Heart left ventricle (tissue), 16 donors: ENCODE measurements around the gene GCDH. TPM values are rescaled to one million over a fixed set of nuclear protein-coding genes. Genes with fewer than 3 reads are reported as not detected.
A peak's percentile ranks its signal among the peaks of the same experiment; 100 is the strongest.

ENCODE experiments used
- ATAC-seq, 4 donors: fragments of 200-7000 bp; cut with Tn5 transposase; one replicate each; pipeline ENCODE4 v1.9.1; 2020 to 2022; ENCODE audit warnings: moderate library complexity in 4 of 4, mild to moderate bottlenecking in 3 of 4, moderate number of reproducible peaks in 1 of 4
- DNase-seq, 5 donors: peaks; one replicate each; pipeline ENCODE4 v3.0.0-alpha.2; 2020
- H3K27ac ChIP-seq, 12 donors: fragments of 200-600 bp; sonication (generic) in 4 of 12; one replicate each; pipeline versions ENCODE4 v1.5.0 to v1.8.0; 2016 to 2022; ENCODE audit warnings: mild to moderate bottlenecking in 2 of 12
- H3K27me3 ChIP-seq, 9 donors: fragments of 200-600 bp; sonication (generic) in 2 of 9; one replicate each; pipeline versions ENCODE4 v1.5.1 to v1.8.0; 2016 to 2022; ENCODE audit warnings: mild to moderate bottlenecking in 3 of 9
- H3K36me3 ChIP-seq, 9 donors: fragments of 200-600 bp; sonication (generic) in 2 of 9; one replicate each; pipeline versions ENCODE4 v1.5.0 to v1.8.0; 2018 to 2022; ENCODE audit warnings: mild to moderate bottlenecking in 2 of 9
- H3K4me1 ChIP-seq, 12 donors: fragments of 200-600 bp; sonication (generic) in 4 of 12; one replicate each; pipeline versions ENCODE4 v1.5.0 to v1.8.0; 2016 to 2022; ENCODE audit warnings: mild to moderate bottlenecking in 3 of 12
- H3K4me3 ChIP-seq, 12 donors: fragments of 200-600 bp; sonication (generic) in 4 of 12; one replicate each; pipeline versions ENCODE4 v1.5.0 to v1.8.0; 2017 to 2022; ENCODE audit warnings: mild to moderate bottlenecking in 9 of 12, moderate library complexity in 4 of 12
- H3K9me3 ChIP-seq, 12 donors: fragments of 200-600 bp; sonication (generic) in 4 of 12; one replicate each; pipeline versions ENCODE4 v1.5.0 to v1.8.0; 2016 to 2022; ENCODE audit warnings: mild to moderate bottlenecking in 1 of 12
- CTCF ChIP-seq, 12 donors: fragments of 200-600 bp; sonication (generic) in 4 of 12; IDR thresholded peaks; one replicate each; pipeline versions ENCODE4 v1.5.0 to v1.8.0; 2018 to 2022; ENCODE audit warnings: antibody characterized with exemption in 12 of 12, mild to moderate bottlenecking in 5 of 12
- POLR2A ChIP-seq, 2 donors: fragments of 450-650 bp; IDR thresholded peaks; one replicate each; pipeline ENCODE4 v1.6.1; 2017; ENCODE audit warnings: antibody characterized with exemption in 2 of 2, mild to moderate bottlenecking in 2 of 2, moderate library complexity in 2 of 2
- WGBS, 4 donors: extraction: QIAGEN DNeasy Blood & Tissue Kit in 2 of 4; methylation state at CpG; one replicate each; pipeline versions ENCODE4 v1.1.5 to v1.1.7; 2013 to 2018; 5-methylcytosine and 5-hydroxymethylcytosine counted together
- intact Hi-C, 10 donors: fragments of 100-400 bp; cut with DNase I; formaldehyde crosslinking; loops; one replicate each; pipeline versions ENCODE4 v1.11.1 to v1.14.2; 2022
- polyA plus RNA-seq, 2 donors: library from polyadenylated mRNA; stranded (reverse); fragments of 200-250 nt; gene quantifications; one replicate each; pipeline ENCODE4 v1.2.3, GENCODE V29; 2013
- total RNA-seq, 9 donors: library from RNA; depleted of rRNA in 2 of 9; stranded (reverse); fragments of >200 nt in 2 of 9; fragmentation: NEBNext Ultra II Directional in 3 of 9; extraction: Animal tissue kit (Norgen Biotek cat#: 25700) in 3 of 9; gene quantifications; one replicate each; pipeline versions ENCODE4 v1.1.0 to v1.2.4, GENCODE V29; 2016 to 2023
- donor health status: ischemic (EF 13 %, LVEDD 7.1; RV severe dilation, severe dysfunction).
- donor health status: healthy with polysubstance abuse.
- donor health status: DM: no; HTN: yes; CAD: no.
- donor health status: DM: no; HTN: no; CAD: no.
- donor health status: ischemic (EF 25% LVEDD 6.9; RV normal size, moderate dysfunction).
- donor health status: ischemic (EF 25% LVEDD 5.7; RV mildly dilated, moderate dysfunction).
- donor health status: healthy.
- donor health status: DM: yes; HTN: yes; CAD: no.
- donor health status: ischemic (EF 35%, LVEDD 5.7; RV mildly dilated, moderate dysfunction).
- donor health status: nonischemic (EF 11% LVEDD 7.7; RV severe dilation, severe dysfunction).
- donor health status: DM: yes; HTN: yes; CAD: no.
- donor health status: PGD.
- donor health status: ischemic (EF 29% LVEDD 5.4; RV normal size, mild dysfunction).
- donor health status: nonischemic (EF 23%, LVEDD 6.1; RV moderate dilation, normal function).

GCDH gene
- total and polyA plus RNA-seq, 11 donors = 28.7 to 107 (median 46.7) TPM

- Histone ChIP-seq H3K36me3 (peaks cover 0 to 65% (median 57%) of the 10 kb centered on the region in 9 donors), H3K4me3 (no peak overlapping the region), H3K4me1 (peaks cover 4 to 20% (median 13%) of the 10 kb centered on the region in 12 donors), H3K27me3 (no peaks in the 10 kb centered on the region), H3K9me3 (no peaks in the 10 kb centered on the region), H3K27ac (no peak overlapping the region)
- ATAC-seq = no peak
- TF ChIP-seq POLR2A (IDR thresholded peaks at IDR 0.05) (no peak), CTCF (IDR thresholded peaks at IDR 0.05) (no peak)
- DNase-seq = no peak
- WGBS, 4 donors = 91 to 93% (median 93%) methylated on average over 19 of the region's 19 CpGs
- intact Hi-C loops = loop anchor here in 1 of 10 donors (10.0 kb wide), 1 partner anchor 45 kb away; the partner anchor contains the start of genes DNASE2 and KLF1
Measured at GRCh38 chr19:12930002-12930645, 39.2 kb downstream of the GCDH start.

GRCh38 chr19:12932392-12933286, 41.7 kb downstream of the GCDH start:
- Histone ChIP-seq H3K27ac (peak overlapping the region in 11 of 12 donors; percentile 71 to 92 (median 86)), H3K4me1 (peaks cover 6 to 32% (median 16%) of the 10 kb centered on the region in 12 donors), H3K27me3 (no peaks in the 10 kb centered on the region), H3K9me3 (no peaks in the 10 kb centered on the region), H3K36me3 (peaks cover 0 to 40% (median 32%) of the 10 kb centered on the region in 9 donors), H3K4me3 (peak overlapping the region; percentile 72 to 100 (median 88))
- no peak for ATAC-seq
- TF ChIP-seq CTCF (IDR thresholded peaks at IDR 0.05) (no peak), POLR2A (IDR thresholded peaks at IDR 0.05) (no peak)
- DNase-seq = no peak
- 31 to 35% (median 33%) methylated on average over 16 of the region's 16 CpGs for WGBS, 4 donors
- intact Hi-C loops = loop anchor here in 1 of 10 donors (10.0 kb wide), 1 partner anchor 48 kb away; the partner anchor contains the start of genes DNASE2 and KLF1

- H3K27me3 ChIP-seq = no peaks in the 10 kb centered on the region
- intact Hi-C loops = loop anchor here in 1 of 10 donors (10.0 kb wide), 1 partner anchor 49 kb away; the partner anchor contains the start of genes DNASE2 and KLF1
- H3K4me3 ChIP-seq = peak within 1 kb of the TSS; percentile 72 to 100 (median 88)
- peak within 1 kb of the TSS; percentile 54 to 92 (median 85) for H3K27ac ChIP-seq
- 2 to 9% (median 3%) methylated on average over 17 to 51 of the region's 51 CpGs for WGBS, 4 donors
- DNase-seq (peak; percentile 93 to 95 (median 94)), ATAC-seq (peak; percentile 65 to 88 (median 84))
- peaks cover 6 to 35% (median 20%) of the 10 kb centered on the region in 12 donors for H3K4me1 ChIP-seq
- peaks cover 0 to 32% (median 24%) of the 10 kb centered on the region in 9 donors for H3K36me3 ChIP-seq
- H3K9me3 ChIP-seq = no peaks in the 10 kb centered on the region
- TF ChIP-seq POLR2A (IDR thresholded peaks at IDR 0.05) (peak in 1 of 2 donors; percentile 57), CTCF (IDR thresholded peaks at IDR 0.05) (no peak)
Measured at GRCh38 chr19:12933287-12934072, 42.5 kb downstream of the GCDH start, which contains the start of gene FARSA. TSS of gene FARSA (minus strand) at chr19:12933711. CDS start at chr19:12933696, 15 bp downstream.
